Left lung (tissue), 10 donors: ENCODE results near the gene PAX8. TPM values are rescaled to one million over a fixed set of nuclear protein-coding genes. Genes with fewer than 3 reads are reported as not detected.

Source experiments
- ATAC-seq: fragments of 200-7000 bp; cut with Tn5 transposase; one replicate; pipeline ENCODE4 v1.9.1; 2020; ENCODE audit warnings: moderate library complexity
- DNase-seq, 4 donors: peaks; one replicate each; pipeline ENCODE4 v3.0.0-alpha.2; 2013 to 2020
- H3K27ac ChIP-seq, 2 donors: fragments of 200-600 bp; sonication (generic) in 1 of 2; one replicate each; pipeline versions ENCODE4 v1.5.0 to v1.8.0; 2020 to 2021
- H3K27me3 ChIP-seq, 2 donors: fragments of 200-600 bp; sonication (generic) in 1 of 2; one replicate each; pipeline versions ENCODE4 v1.5.0 to v1.8.0; 2020 to 2021
- H3K36me3 ChIP-seq, 2 donors: fragments of 200-600 bp; sonication (generic) in 1 of 2; one replicate each; pipeline versions ENCODE4 v1.5.0 to v1.8.0; 2020 to 2021
- H3K4me1 ChIP-seq, 2 donors: fragments of 200-600 bp; one replicate each; pipeline ENCODE4 v1.8.0; 2021
- H3K4me3 ChIP-seq, 2 donors: fragments of 200-600 bp; sonication (generic) in 1 of 2; one replicate each; pipeline versions ENCODE4 v1.5.0 to v1.8.0; 2020 to 2021; ENCODE audit warnings: mild to moderate bottlenecking in 1 of 2
- H3K9me3 ChIP-seq, 2 donors: fragments of 200-600 bp; sonication (generic) in 1 of 2; one replicate each; pipeline versions ENCODE4 v1.5.0 to v1.8.0; 2020 to 2021
- intact Hi-C, 2 donors: fragments of 100-400 bp; cut with DNase I; formaldehyde crosslinking; loops; one replicate each; pipeline versions ENCODE4 v1.11.2 to v1.14.2; 2022
- polyA plus RNA-seq, 6 donors: library from polyadenylated mRNA; unstranded; fragments of 120-200 nt; gene quantifications; one replicate each; pipeline ENCODE4 v1.2.1, GENCODE V29; 2013; ENCODE audit not compliant: insufficient read length in 6 of 6
- total RNA-seq, 2 donors: library from RNA; stranded (reverse); fragmentation: NEBNext Ultra II Directional; extraction: Animal tissue kit (Norgen Biotek cat#: 25700); gene quantifications; one replicate each; pipeline ENCODE4 v1.2.1, GENCODE V29; 2021
- TF ChIP-seq, protein P1 (sequence below), 2 donors: fragments of 200-600 bp; sonication (generic) in 1 of 2; IDR thresholded peaks; one replicate each; pipeline versions ENCODE4 v1.5.0 to v1.8.0; 2021; ENCODE audit warnings: antibody characterized with exemption in 2 of 2
- donor health status: DM: no; HTN: yes; CAD: no.
- donor health status: DM: no; HTN: no; CAD: no.

PAX8 gene
- total and polyA plus RNA-seq, 8 donors: 2.6 to 16.8 (median 6.4) TPM

DNA sequence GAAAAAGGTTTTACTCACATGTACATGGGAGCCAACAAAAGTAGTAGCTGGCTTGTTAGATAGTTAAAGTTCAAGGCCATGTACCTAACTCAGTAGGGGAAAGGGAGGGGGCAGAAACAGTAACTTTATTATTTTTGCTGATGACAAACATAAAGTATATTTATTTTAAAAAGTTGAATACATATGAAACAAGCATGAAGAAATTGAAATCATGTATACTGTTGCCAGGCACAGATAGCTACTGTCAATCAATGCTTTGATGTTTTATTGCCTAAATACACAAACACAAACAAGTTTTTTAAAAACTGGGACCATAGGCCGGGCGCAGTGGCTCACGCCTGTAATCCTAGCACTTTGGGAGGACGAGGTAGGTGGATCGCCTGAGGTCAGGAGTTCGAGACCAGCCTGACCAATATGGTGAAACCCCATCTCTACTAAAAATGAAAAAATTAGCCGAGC lies 112.5 kb downstream of the PAX8 start:
- H3K4me1 ChIP-seq: peaks cover 0 to 21% of the 10 kb centered on the region in 2 donors
- DNase-seq (peak in 1 of 4 donors; percentile 14), ATAC-seq (no peak)
- H3K9me3 ChIP-seq: no peaks in the 10 kb centered on the region
- H3K27ac ChIP-seq: no peak overlapping the region
- no peaks in the 10 kb centered on the region for H3K36me3 ChIP-seq
- intact Hi-C loops: no loop called here
- no peaks in the 10 kb centered on the region for H3K27me3 ChIP-seq
- no peak overlapping the region for H3K4me3 ChIP-seq
- TF ChIP-seq, protein P1, sequence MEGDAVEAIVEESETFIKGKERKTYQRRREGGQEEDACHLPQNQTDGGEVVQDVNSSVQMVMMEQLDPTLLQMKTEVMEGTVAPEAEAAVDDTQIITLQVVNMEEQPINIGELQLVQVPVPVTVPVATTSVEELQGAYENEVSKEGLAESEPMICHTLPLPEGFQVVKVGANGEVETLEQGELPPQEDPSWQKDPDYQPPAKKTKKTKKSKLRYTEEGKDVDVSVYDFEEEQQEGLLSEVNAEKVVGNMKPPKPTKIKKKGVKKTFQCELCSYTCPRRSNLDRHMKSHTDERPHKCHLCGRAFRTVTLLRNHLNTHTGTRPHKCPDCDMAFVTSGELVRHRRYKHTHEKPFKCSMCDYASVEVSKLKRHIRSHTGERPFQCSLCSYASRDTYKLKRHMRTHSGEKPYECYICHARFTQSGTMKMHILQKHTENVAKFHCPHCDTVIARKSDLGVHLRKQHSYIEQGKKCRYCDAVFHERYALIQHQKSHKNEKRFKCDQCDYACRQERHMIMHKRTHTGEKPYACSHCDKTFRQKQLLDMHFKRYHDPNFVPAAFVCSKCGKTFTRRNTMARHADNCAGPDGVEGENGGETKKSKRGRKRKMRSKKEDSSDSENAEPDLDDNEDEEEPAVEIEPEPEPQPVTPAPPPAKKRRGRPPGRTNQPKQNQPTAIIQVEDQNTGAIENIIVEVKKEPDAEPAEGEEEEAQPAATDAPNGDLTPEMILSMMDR (IDR thresholded peaks at IDR 0.05): no peak

Other genes starting within 250 kb of the PAX8 start
- gene IL36B, start 226.1 kb downstream of the PAX8 start, total RNA-seq: not detected
- gene IL36B, start 226.1 kb downstream of the PAX8 start, polyA plus RNA-seq: not detected
- gene IL36RN, start 219.7 kb downstream of the PAX8 start, total RNA-seq: not detected
- gene IL36RN, start 219.7 kb downstream of the PAX8 start, polyA plus RNA-seq: under 1 TPM in 3 of 6 donors, not detected in 3; 0.04 to 0.14 (median 0.10) TPM
- not detected for gene IL1F10, start 211.0 kb downstream of the PAX8 start, total RNA-seq
- gene IL1F10, start 211.0 kb downstream of the PAX8 start, polyA plus RNA-seq: not detected
- gene IL1RN, start 151.3 kb downstream of the PAX8 start, total RNA-seq: 10 to 100 TPM; 28.6 to 67.1 TPM
- gene IL1RN, start 151.3 kb downstream of the PAX8 start, polyA plus RNA-seq: 1 to 10 TPM in 5 of 6 donors, under 1 TPM in 1; 0.52 to 2.1 (median 1.3) TPM
- gene PSD4, start 105.0 kb downstream of the PAX8 start, total RNA-seq: 10 to 100 TPM; 29.8 to 50.2 TPM
- 10 to 100 TPM; 15.3 to 21.9 (median 19.2) TPM for gene PSD4, start 105.0 kb downstream of the PAX8 start, polyA plus RNA-seq
- 10 to 100 TPM; 25.4 to 32.7 TPM for gene ZNG1B, start 158.8 kb upstream of the PAX8 start, total RNA-seq
- 10 to 100 TPM; 40.4 to 56.3 (median 51.3) TPM for gene ZNG1B, start 158.8 kb upstream of the PAX8 start, polyA plus RNA-seq
- gene FOXD4L1, start 219.7 kb upstream of the PAX8 start, total RNA-seq: under 1 TPM; 0.17 to 0.71 TPM
- gene FOXD4L1, start 219.7 kb upstream of the PAX8 start, polyA plus RNA-seq: under 1 TPM in 5 of 6 donors, not detected in 1; 0.14 to 0.44 (median 0.32) TPM